Hepatocyte (in vitro differentiated cells): ENCODE data around the gene KLKB1. TPM values are rescaled to one million over a fixed set of nuclear protein-coding genes. Genes with fewer than 3 reads are reported as not detected.
"Not testable (repeated sequence)": the region's sequence is repeated elsewhere in the genome, so short reads cannot be mapped to it uniquely, and the experiment has no call there.

Source experiments
- DNase-seq: peaks from one replicate; pipeline ENCODE4 v3.0.0-alpha.2; 2016; ENCODE audit warnings: low spot score
- H2AFZ ChIP-seq: fragments of 200-600 bp; sonication (generic); 2 replicates; pipeline ENCODE4 v1.6.0; 2016; ENCODE audit warnings: antibody characterized with exemption, mild to moderate bottlenecking
- H3K27ac ChIP-seq: fragments of 200-600 bp; sonication (generic); 2 replicates; pipeline ENCODE4 v1.5.1; 2016; ENCODE audit warnings: mild to moderate bottlenecking
- H3K27me3 ChIP-seq: fragments of 200-600 bp; sonication (generic); 2 replicates; pipeline ENCODE4 v1.6.1; 2016
- H3K36me3 ChIP-seq: fragments of 200-600 bp; sonication (generic); replicated peaks from 2 replicates; pipeline ENCODE4 v1.5.1; 2016; ENCODE audit warnings: low read depth; ENCODE audit not compliant: insufficient read depth
- H3K4me1 ChIP-seq: fragments of 200-600 bp; sonication (generic); 2 replicates; pipeline ENCODE4 v1.5.1; 2016; ENCODE audit warnings: mild to moderate bottlenecking, moderate library complexity; ENCODE audit not compliant: insufficient read depth
- H3K4me2 ChIP-seq: fragments of 200-600 bp; sonication (generic); 2 replicates; pipeline ENCODE4 v1.6.0; 2016
- H3K4me3 ChIP-seq: fragments of 200-600 bp; sonication (generic); 2 replicates; pipeline ENCODE4 v1.5.1; 2016; ENCODE audit warnings: mild to moderate bottlenecking
- H3K79me2 ChIP-seq: fragments of 200-600 bp; sonication (generic); 2 replicates; pipeline ENCODE4 v1.6.0; 2017; ENCODE audit warnings: mild to moderate bottlenecking
- H3K9me2 ChIP-seq: fragments of 200-600 bp; sonication (generic); replicated peaks from 2 replicates; pipeline ENCODE4 v1.6.0; 2017; ENCODE audit warnings: mild to moderate bottlenecking; ENCODE audit not compliant: insufficient read depth
- H3K9me3 ChIP-seq: fragments of 200-600 bp; sonication (generic); 2 replicates; pipeline ENCODE4 v1.5.1; 2016; ENCODE audit warnings: low read depth, mild to moderate bottlenecking
- H4K20me1 ChIP-seq: fragments of 200-600 bp; sonication (generic); 2 replicates; pipeline ENCODE4 v1.6.0; 2016; ENCODE audit warnings: mild to moderate bottlenecking; ENCODE audit not compliant: insufficient read depth, poor library complexity, severe bottlenecking
- CTCF ChIP-seq: fragments of 200-600 bp; sonication (generic); IDR thresholded peaks from 2 replicates; pipeline ENCODE4 v1.5.1; 2016; ENCODE audit warnings: antibody characterized with exemption, mild to moderate bottlenecking; ENCODE audit not compliant: poor library complexity
- EZH2 ChIP-seq: fragments of 200-600 bp; sonication (generic); IDR thresholded peaks from 2 replicates; pipeline ENCODE4 v1.6.1; 2016; ENCODE audit warnings: antibody characterized with exemption, mild to moderate bottlenecking, borderline replicate concordance
- EZH2phosphoT487 ChIP-seq: fragments of 200-600 bp; sonication (generic); IDR thresholded peaks from one replicate; pipeline ENCODE4 v1.6.1; 2018; ENCODE audit warnings: antibody characterized with exemption, mild to moderate bottlenecking, low read depth, moderate library complexity; ENCODE audit not compliant: unreplicated experiment, severe bottlenecking
- WGBS: methylation state at CpG from one replicate; pipeline ENCODE4 v1.1.6; 2016; ENCODE audit warnings: low lambda C conversion rate; ENCODE audit errors: missing lambda C conversion rate; 5-methylcytosine and 5-hydroxymethylcytosine counted together
- polyA plus RNA-seq: library from polyadenylated mRNA; unstranded; fragments of >200 nt; fragmentation: Nextera tagmentation; extraction: Ambion mirVana; gene quantifications from 2 replicates; pipeline ENCODE4 v1.2.1, GENCODE V29; 2016
- total RNA-seq: library from RNA; depleted of rRNA; stranded (reverse); fragments of >200 nt; gene quantifications from 2 replicates; pipeline ENCODE4 v1.2.3, GENCODE V29; 2014

The KLKB1 gene
- total and polyA plus RNA-seq, 2 experiments from 2014 or later, result 8.8 to 20.3 TPM

- no peak overlapping the region for H3K4me2 ChIP-seq
- 69% methylated on average over 4 of the region's 4 CpGs for WGBS
Measured at GRCh38 chr4:186241616-186242015, 14.3 kb downstream of the KLKB1 start.

GRCh38 chr4:186242031-186242430 lies 14.7 kb downstream of the KLKB1 start:
- H3K79me2 ChIP-seq, H3K4me3 ChIP-seq, H3K4me2 ChIP-seq, H4K20me1 ChIP-seq, H3K9me2 ChIP-seq, H3K9me3 ChIP-seq, H3K36me3 ChIP-seq, DNase-seq, H3K27ac ChIP-seq, H3K27me3 ChIP-seq, H3K4me1 ChIP-seq, H2AFZ ChIP-seq: not testable (repeated sequence)
- WGBS, result 74% methylated on average over 10 of the region's 10 CpGs

More at GRCh38 chr4:186241616-186242015, 14.3 kb downstream of the KLKB1 start:
- H4K20me1 ChIP-seq, result no peaks in the 10 kb centered on the region
- no peaks in the 10 kb centered on the region for H3K4me1 ChIP-seq
- H2AFZ ChIP-seq, result no peak overlapping the region
- H3K4me3 ChIP-seq, result no peak overlapping the region
- TF ChIP-seq EZH2 (no peak), EZH2phosphoT487 (no peak), CTCF (no peak)
- no peaks in the 10 kb centered on the region for H3K79me2 ChIP-seq
- H3K9me3 ChIP-seq, result no peaks in the 10 kb centered on the region
- no peaks in the 10 kb centered on the region for H3K27me3 ChIP-seq
- no peaks in the 10 kb centered on the region for H3K36me3 ChIP-seq
- no peaks in the 10 kb centered on the region for H3K9me2 ChIP-seq
- H3K27ac ChIP-seq, result no peak overlapping the region
- no peak for DNase-seq

- no peaks in the 10 kb centered on the region for H4K20me1 ChIP-seq
- H3K79me2 ChIP-seq, result no peaks in the 10 kb centered on the region
- H3K27me3 ChIP-seq, result no peaks in the 10 kb centered on the region
- no peak overlapping the region for H3K27ac ChIP-seq
- no peak for DNase-seq
- TF ChIP-seq CTCF (no peak), EZH2 (no peak), EZH2phosphoT487 (no peak)
- no peak overlapping the region for H2AFZ ChIP-seq
- no peaks in the 10 kb centered on the region for H3K9me2 ChIP-seq
- no peaks in the 10 kb centered on the region for H3K4me1 ChIP-seq
- no peak overlapping the region for H3K4me3 ChIP-seq
- no peak overlapping the region for H3K4me2 ChIP-seq
- WGBS, result 67% methylated on average over 2 of the region's 2 CpGs
- no peaks in the 10 kb centered on the region for H3K9me3 ChIP-seq
- H3K36me3 ChIP-seq, result no peaks in the 10 kb centered on the region
Measured at GRCh38 chr4:186243331-186243730, 16.0 kb downstream of the KLKB1 start.

GRCh38 chr4:186244835-186245234 lies 17.5 kb downstream of the KLKB1 start:
- H3K27ac ChIP-seq, result no peak overlapping the region
- DNase-seq, result no peak
- no peaks in the 10 kb centered on the region for H3K79me2 ChIP-seq
- H4K20me1 ChIP-seq, result no peaks in the 10 kb centered on the region
- no peaks in the 10 kb centered on the region for H3K36me3 ChIP-seq
- WGBS, result 75% methylated on average over 5 of the region's 5 CpGs
- no peaks in the 10 kb centered on the region for H3K9me2 ChIP-seq
- no peak overlapping the region for H3K4me3 ChIP-seq
- H3K27me3 ChIP-seq, result no peaks in the 10 kb centered on the region
- H2AFZ ChIP-seq, result no peak overlapping the region
- TF ChIP-seq EZH2phosphoT487 (no peak), EZH2 (no peak), CTCF (no peak)
- H3K4me1 ChIP-seq, result no peaks in the 10 kb centered on the region
- H3K9me3 ChIP-seq, result no peaks in the 10 kb centered on the region
- H3K4me2 ChIP-seq, result no peak overlapping the region

GRCh38 chr4:186247062-186247752 lies 19.9 kb downstream of the KLKB1 start:
- not testable (repeated sequence) for H3K4me2 ChIP-seq, DNase-seq, H3K9me2 ChIP-seq, H3K27me3 ChIP-seq, H4K20me1 ChIP-seq, H3K9me3 ChIP-seq, H3K27ac ChIP-seq, H3K79me2 ChIP-seq, H2AFZ ChIP-seq, H3K4me1 ChIP-seq, H3K4me3 ChIP-seq, H3K36me3 ChIP-seq
- 71% methylated on average over 9 of the region's 9 CpGs for WGBS
